NT2/D1 (cell line): Measurements from ENCODE around the gene AGAP5.

Experiments
- DNase-seq: peaks from one replicate; pipeline ENCODE4 v3.0.0-alpha.2; 2011; ENCODE audit warnings: low read depth, low spot score
- H3K27me3 ChIP-seq: 2 replicates; pipeline ENCODE4 v1.6.0; 2011; ENCODE audit warnings: mild to moderate bottlenecking; ENCODE audit not compliant: insufficient read length, insufficient read depth
- H3K36me3 ChIP-seq: 2 replicates; pipeline ENCODE4 v1.6.1; 2011; ENCODE audit warnings: mild to moderate bottlenecking, low read length, mixed read lengths; ENCODE audit not compliant: insufficient read depth, insufficient read length
- H3K4me1 ChIP-seq: 2 replicates; pipeline ENCODE4 v1.5.1; 2011; ENCODE audit not compliant: insufficient read depth, insufficient read length
- H3K4me3 ChIP-seq: 2 replicates; pipeline ENCODE4 v1.5.1; 2011; ENCODE audit warnings: low read depth; ENCODE audit not compliant: insufficient read length
- H3K9ac ChIP-seq: 2 replicates; pipeline ENCODE4 v1.6.0; 2011; ENCODE audit warnings: low read depth; ENCODE audit not compliant: insufficient read length
- H3K9me3 ChIP-seq: 2 replicates; pipeline ENCODE4 v1.5.1; 2011; ENCODE audit warnings: mild to moderate bottlenecking, low read length; ENCODE audit not compliant: insufficient read depth
- SUZ12 ChIP-seq: IDR thresholded peaks from 2 replicates; pipeline ENCODE4 v1.6.1; 2011; ENCODE audit not compliant: insufficient read length, insufficient read depth; ENCODE audit errors: extremely low read depth
- YY1 ChIP-seq: IDR thresholded peaks from 2 replicates; pipeline ENCODE4 v1.6.1; 2011; ENCODE audit not compliant: insufficient read length, insufficient read depth
- ZNF274 ChIP-seq: IDR thresholded peaks from 2 replicates; pipeline ENCODE4 v1.6.1; 2011; ENCODE audit warnings: mild to moderate bottlenecking, low read depth, low read length

The AGAP5 gene

GRCh38 chr10:73629165-73629564, 68.7 kb downstream of the AGAP5 start:
- H3K9ac ChIP-seq: no peak overlapping the region
- H3K9me3 ChIP-seq: no peaks in the 10 kb centered on the region

GRCh38 chr10:73628405-73628804, 69.5 kb downstream of the AGAP5 start:
- Histone ChIP-seq H3K4me3 (no peak overlapping the region), H3K9ac (no peak overlapping the region), H3K4me1 (no peaks in the 10 kb centered on the region), H3K36me3 (peaks cover 2% of the 10 kb centered on the region), H3K27me3 (no peaks in the 10 kb centered on the region), H3K9me3 (no peaks in the 10 kb centered on the region)
- TF ChIP-seq SUZ12: no peak
- no peak for TF ChIP-seq YY1
- no peak for TF ChIP-seq ZNF274
- DNase-seq: no peak

More at GRCh38 chr10:73629165-73629564, 68.7 kb downstream of the AGAP5 start:
- Histone ChIP-seq H3K4me3 (no peak overlapping the region), H3K27me3 (no peaks in the 10 kb centered on the region), H3K36me3 (peaks cover 2% of the 10 kb centered on the region), H3K4me1 (no peaks in the 10 kb centered on the region)
- DNase-seq: no peak
- TF ChIP-seq YY1 (no peak), ZNF274 (no peak), SUZ12 (no peak)

GRCh38 chr10:73627300-73627699, 70.6 kb downstream of the AGAP5 start:
- no peaks in the 10 kb centered on the region for H3K27me3 ChIP-seq
- no peaks in the 10 kb centered on the region for H3K4me1 ChIP-seq
- DNase-seq: no peak
- TF ChIP-seq SUZ12 (no peak), ZNF274 (no peak), YY1 (no peak)
- H3K9me3 ChIP-seq: no peaks in the 10 kb centered on the region
- no peak overlapping the region for H3K9ac ChIP-seq
- H3K36me3 ChIP-seq: peaks cover 2% of the 10 kb centered on the region
- no peak overlapping the region for H3K4me3 ChIP-seq

GRCh38 chr10:73625884-73626752, 71.8 kb downstream of the AGAP5 start:
- Histone ChIP-seq H3K4me3 (peak overlapping the region; percentile 94), H3K9ac (peak overlapping the region; percentile 92)

GRCh38 chr10:73625004-73625883, 72.7 kb downstream of the AGAP5 start:
- Histone ChIP-seq H3K4me1 (no peaks in the 10 kb centered on the region), H3K9me3 (no peaks in the 10 kb centered on the region), H3K4me3 (peak overlapping the region; percentile 74), H3K36me3 (peaks cover 2% of the 10 kb centered on the region), H3K9ac (peak overlapping the region; percentile 82), H3K27me3 (no peaks in the 10 kb centered on the region)
- no peak for TF ChIP-seq ZNF274
- TF ChIP-seq SUZ12: no peak
- no peak for TF ChIP-seq YY1
- peak; percentile 39 for DNase-seq

More at GRCh38 chr10:73625884-73626752, 71.8 kb downstream of the AGAP5 start:
- no peaks in the 10 kb centered on the region for H3K9me3 ChIP-seq
- H3K36me3 ChIP-seq: peaks cover 2% of the 10 kb centered on the region
- H3K27me3 ChIP-seq: no peaks in the 10 kb centered on the region
- peak; percentile 92 for DNase-seq
- TF ChIP-seq SUZ12 (no peak), ZNF274 (no peak), YY1 (peak; percentile 79)
- H3K4me1 ChIP-seq: no peaks in the 10 kb centered on the region
